HL-60 (cell line): Measurements from ENCODE around the gene UNC45A.

Experiments used
- POLR2AphosphoS5 ChIP-seq: IDR thresholded peaks from 2 replicates; pipeline ENCODE4 v1.6.1; 2012; ENCODE audit warnings: low read depth
- TF ChIP-seq, protein P1 (sequence below): IDR thresholded peaks from one replicate; pipeline ENCODE4 v1.5.1; 2011; ENCODE audit warnings: low read length, control low read depth, inconsistent platforms; ENCODE audit not compliant: insufficient read depth
- TF ChIP-seq, protein P2 (sequence below): IDR thresholded peaks from 2 replicates; pipeline ENCODE4 v1.6.1; 2012; ENCODE audit warnings: low read depth; ENCODE audit not compliant: insufficient replicate concordance

DNA sequence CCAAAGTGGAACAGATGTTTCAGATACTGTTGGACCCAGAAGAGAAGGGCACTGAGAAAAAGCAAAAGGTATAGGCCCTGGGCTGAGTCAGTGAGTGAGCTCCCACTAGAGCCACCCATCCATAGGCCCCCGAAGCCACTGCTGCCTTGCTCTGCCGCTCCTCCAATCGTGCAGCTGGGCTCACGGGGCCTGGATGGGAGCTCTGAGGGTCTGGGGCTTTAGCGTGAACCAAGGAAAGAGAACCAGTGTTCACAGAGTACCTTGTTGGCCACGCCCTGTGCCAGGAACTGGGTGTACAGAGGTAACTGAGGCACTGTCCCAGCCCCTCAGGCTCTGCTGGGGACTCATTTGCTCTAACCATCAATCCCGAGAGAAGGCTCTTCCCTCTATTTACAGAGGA is 4.7 kb downstream of the UNC45A start:
- TF ChIP-seq, protein P1, sequence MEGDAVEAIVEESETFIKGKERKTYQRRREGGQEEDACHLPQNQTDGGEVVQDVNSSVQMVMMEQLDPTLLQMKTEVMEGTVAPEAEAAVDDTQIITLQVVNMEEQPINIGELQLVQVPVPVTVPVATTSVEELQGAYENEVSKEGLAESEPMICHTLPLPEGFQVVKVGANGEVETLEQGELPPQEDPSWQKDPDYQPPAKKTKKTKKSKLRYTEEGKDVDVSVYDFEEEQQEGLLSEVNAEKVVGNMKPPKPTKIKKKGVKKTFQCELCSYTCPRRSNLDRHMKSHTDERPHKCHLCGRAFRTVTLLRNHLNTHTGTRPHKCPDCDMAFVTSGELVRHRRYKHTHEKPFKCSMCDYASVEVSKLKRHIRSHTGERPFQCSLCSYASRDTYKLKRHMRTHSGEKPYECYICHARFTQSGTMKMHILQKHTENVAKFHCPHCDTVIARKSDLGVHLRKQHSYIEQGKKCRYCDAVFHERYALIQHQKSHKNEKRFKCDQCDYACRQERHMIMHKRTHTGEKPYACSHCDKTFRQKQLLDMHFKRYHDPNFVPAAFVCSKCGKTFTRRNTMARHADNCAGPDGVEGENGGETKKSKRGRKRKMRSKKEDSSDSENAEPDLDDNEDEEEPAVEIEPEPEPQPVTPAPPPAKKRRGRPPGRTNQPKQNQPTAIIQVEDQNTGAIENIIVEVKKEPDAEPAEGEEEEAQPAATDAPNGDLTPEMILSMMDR, result no peak
- TF ChIP-seq POLR2AphosphoS5, result no peak
- TF ChIP-seq, protein P2, sequence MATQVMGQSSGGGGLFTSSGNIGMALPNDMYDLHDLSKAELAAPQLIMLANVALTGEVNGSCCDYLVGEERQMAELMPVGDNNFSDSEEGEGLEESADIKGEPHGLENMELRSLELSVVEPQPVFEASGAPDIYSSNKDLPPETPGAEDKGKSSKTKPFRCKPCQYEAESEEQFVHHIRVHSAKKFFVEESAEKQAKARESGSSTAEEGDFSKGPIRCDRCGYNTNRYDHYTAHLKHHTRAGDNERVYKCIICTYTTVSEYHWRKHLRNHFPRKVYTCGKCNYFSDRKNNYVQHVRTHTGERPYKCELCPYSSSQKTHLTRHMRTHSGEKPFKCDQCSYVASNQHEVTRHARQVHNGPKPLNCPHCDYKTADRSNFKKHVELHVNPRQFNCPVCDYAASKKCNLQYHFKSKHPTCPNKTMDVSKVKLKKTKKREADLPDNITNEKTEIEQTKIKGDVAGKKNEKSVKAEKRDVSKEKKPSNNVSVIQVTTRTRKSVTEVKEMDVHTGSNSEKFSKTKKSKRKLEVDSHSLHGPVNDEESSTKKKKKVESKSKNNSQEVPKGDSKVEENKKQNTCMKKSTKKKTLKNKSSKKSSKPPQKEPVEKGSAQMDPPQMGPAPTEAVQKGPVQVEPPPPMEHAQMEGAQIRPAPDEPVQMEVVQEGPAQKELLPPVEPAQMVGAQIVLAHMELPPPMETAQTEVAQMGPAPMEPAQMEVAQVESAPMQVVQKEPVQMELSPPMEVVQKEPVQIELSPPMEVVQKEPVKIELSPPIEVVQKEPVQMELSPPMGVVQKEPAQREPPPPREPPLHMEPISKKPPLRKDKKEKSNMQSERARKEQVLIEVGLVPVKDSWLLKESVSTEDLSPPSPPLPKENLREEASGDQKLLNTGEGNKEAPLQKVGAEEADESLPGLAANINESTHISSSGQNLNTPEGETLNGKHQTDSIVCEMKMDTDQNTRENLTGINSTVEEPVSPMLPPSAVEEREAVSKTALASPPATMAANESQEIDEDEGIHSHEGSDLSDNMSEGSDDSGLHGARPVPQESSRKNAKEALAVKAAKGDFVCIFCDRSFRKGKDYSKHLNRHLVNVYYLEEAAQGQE, result no peak
